ENCODE results near the gene HOXD3.

Gene HOXD3

DNA sequence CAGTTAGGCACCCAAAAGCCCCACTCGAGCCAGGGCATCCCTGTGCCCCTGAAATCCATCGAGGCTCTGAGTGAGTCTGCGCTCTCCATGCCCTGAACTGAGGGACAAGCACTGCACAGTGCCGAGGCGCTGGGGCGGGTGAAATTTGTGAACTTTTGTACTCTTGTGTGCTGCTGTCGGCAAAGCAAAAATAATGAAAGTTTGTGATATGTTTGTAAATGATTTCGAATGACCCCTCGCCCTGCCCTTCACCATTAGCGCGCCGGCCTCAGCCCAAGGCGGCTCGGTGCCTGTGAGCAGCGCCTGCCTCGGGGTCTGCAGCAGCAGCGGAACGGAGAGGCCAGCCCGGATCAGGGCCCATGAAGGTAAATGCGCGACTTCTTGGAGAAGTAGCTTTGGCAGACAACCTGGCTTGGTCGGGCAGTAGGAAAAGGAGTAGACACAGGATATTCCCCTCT is 7.6 kb upstream of the HOXD3 start:
- no peak for DNase-seq (ENCODE audit: low spot score)

DNA sequence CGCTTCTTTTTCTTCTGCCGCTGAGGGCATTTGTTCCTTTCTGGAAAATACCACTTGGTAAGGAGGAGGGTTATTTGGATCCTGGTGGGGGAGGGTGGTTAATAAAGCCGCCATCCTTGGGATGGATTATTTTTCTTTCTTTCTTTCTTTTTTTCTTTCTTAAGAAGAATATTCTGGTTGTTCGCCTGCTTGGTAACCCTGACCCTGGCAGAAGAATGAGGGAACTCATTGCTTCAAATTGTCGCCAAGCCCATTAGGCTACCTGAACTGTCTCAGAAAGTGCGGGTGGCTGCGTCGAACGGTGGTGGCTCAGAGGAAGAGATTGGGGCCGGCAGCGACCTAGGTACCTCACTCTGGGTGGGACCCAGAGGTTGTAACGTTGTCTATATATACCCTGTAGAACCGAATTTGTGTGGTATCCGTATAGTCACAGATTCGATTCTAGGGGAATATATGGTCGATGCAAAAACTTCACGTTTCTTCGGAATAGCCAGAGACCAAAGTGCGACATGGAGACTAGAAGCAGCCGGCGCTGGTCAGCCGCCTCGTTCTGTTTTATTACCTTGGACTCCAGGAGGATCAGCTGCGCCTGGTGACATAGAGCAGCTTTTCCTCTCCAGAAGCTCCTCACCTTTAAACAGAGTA is 7.0 kb upstream of the HOXD3 start:
- no peak for DNase-seq (ENCODE audit: low spot score)

DNA sequence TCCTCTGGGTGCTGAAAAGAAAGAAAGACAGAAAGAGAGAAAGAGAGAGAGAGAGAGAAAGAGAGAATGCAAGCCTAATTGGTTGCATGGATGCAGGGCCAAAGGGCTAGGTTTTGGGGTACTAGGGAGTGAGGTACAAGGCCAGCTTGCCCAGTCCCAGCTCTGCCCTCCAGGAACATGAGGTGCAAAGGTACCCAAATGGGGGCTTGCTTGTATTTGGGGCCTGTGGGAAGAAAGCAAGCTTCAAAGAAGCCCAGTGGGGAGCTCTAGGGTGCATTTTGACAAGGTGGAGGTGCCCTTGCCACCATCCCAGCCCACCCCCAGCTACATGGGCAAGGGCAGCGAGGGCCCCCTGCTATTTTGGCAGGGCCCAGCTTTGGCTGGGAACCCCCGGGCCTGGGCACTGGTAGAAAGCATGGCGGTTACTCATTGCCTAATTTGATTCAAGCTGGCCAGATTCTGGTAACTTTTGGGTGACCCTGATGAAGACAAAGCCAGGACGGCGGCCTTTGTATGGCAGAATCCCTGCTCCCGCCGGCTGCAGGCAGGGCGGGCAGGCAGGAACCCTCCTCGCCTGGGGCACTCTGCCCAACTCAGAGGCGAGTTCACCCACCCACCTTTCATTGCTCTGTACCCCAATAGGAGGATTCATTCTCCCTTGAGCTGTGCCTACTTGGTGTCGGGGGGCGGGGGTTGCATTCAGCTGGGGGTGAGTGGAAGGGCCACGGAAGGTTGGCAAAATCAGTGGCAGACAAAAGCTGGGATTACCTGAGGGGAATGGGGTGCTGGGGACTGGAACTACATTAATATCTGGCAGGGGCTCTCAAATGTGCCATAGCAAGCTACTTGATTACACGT is 6.3 kb upstream of the HOXD3 start:
- DNase-seq (ENCODE audit: low spot score), result no peak

DNA sequence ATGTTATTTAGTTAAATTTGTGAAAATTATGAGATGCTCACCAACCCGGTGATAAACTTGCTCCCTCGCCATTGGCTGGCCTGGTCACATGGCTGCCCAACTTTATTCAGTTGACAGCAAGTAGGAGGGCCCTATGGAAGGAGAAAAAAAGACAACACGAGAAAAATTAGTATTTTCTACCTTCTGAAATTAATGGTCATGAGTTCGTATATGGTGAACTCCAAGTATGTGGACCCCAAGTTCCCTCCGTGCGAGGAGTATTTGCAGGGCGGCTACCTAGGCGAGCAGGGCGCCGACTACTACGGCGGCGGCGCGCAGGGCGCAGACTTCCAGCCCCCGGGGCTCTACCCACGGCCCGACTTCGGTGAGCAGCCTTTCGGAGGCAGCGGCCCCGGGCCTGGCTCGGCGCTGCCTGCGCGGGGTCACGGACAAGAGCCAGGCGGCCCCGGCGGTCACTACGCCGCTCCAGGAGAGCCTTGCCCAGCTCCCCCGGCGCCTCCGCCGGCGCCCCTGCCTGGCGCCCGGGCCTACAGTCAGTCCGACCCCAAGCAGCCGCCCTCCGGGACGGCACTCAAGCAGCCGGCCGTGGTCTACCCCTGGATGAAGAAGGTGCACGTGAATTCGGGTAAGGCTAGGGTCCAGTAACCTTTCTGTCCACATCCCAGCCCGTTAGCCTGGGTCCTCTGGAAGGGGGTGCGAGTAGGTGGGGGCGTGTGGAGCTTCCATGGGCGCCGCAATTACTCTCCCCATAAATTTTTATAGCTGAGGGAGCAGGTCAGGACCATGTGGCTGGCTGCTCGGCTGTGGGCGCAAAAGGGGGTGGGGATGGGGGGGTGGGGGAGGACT is 5.4 kb upstream of the HOXD3 start, which contains the start of gene HOXD4:
Gene HOXD4, plus strand, starts transcription at position 109 of the 846 bp plus-strand sequence. Its CDS starts 84 bp downstream, at position 193.
- no peak for DNase-seq (ENCODE audit: low spot score)

DNA sequence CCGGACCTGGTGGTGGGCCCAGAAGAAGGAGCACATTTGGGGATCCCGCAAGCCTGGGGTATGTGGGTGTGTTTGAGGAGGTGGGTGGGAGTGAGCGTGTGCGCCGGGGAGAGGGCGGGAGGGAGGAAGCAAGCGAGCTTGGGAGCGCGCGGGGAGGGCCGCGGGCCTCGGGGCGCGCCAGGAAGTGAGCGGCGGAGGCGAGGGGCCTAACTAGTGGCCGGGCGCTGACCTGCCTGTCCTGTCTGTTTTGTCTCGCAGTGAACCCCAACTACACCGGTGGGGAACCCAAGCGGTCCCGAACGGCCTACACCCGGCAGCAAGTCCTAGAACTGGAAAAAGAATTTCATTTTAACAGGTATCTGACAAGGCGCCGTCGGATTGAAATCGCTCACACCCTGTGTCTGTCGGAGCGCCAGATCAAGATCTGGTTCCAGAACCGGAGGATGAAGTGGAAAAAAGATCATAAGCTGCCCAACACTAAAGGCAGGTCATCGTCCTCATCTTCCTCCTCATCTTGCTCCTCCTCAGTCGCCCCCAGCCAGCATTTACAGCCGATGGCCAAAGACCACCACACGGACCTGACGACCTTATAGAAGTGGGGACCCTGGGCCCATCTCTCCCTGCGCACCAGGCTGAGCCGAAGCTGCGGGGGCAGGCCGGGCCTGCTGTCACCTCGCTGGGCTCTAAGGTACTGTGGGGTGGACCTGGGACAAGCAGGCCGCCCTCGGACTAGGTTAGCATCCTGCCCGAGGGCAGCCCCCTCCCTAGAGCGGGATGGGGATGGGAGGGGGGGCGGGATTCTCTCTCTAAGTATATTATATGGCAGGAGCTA is 4.5 kb upstream of the HOXD3 start:
- DNase-seq (ENCODE audit: low spot score), result no peak

DNA sequence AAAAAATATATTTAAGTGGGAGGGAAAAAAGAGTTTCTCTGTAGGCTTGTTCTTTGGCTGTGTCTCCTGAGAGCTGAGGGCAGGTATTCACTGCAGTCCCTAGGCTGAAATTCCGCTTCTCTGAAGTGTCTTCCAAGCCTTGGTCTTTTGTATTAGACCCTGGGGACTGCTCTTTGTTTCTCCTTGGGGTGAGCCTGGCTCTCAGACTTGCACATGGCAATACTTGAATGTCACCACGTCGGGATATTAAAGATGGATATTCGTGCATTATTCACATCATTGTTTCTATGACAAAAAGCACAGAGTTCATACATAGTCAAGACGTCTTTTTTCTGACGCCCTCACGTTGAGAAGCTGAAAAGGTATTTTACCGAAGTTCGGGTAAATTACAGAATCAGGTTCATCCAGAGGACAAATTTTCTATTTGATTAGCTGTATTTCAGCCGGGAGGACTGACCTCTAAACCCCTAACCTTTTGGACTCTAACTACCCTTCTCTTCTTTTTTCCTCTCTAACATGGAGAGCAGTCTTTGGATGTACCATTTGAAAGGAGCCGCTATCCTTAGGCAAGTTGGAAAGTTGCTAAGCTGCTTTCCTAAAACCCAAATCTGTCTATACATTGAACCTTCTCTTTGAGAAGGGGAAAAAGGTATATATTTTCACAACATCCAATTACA is 2.4 kb upstream of the HOXD3 start:
- no peak for DNase-seq (ENCODE audit: low spot score)

DNA sequence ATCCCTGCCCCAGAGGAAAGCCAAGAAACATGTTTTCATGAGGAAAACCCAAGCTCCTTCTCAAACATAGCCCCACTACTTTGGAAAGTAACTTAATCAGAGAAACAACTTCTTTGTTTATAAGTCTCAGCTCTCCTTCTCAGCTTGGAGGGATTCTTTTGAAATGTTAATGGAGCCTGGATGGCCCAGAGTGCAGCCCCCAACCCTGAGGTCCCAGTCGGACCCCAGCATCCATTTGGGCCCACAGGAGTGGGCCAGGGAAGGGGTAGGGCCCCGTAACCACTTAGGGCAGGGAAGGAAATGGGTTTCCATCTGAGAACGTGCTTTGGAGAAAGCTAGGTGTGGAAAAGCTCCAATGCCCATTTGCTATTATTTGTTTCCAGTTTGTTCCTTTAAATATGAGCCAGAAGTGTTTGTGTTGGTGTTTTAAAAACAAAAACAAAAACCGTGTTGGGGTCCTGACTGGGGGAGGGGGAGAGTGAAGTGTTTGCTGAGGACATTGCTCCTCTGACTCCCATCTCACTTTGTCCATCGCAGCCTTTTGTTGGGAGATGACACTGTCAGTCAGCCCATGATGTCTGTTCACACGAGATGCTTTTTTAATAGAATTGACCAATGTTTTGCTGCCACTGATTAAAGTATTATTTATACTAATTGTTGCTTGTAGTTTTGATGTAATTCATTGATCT is 1.6 kb upstream of the HOXD3 start:
- no peak for DNase-seq (ENCODE audit: low spot score)

DNA sequence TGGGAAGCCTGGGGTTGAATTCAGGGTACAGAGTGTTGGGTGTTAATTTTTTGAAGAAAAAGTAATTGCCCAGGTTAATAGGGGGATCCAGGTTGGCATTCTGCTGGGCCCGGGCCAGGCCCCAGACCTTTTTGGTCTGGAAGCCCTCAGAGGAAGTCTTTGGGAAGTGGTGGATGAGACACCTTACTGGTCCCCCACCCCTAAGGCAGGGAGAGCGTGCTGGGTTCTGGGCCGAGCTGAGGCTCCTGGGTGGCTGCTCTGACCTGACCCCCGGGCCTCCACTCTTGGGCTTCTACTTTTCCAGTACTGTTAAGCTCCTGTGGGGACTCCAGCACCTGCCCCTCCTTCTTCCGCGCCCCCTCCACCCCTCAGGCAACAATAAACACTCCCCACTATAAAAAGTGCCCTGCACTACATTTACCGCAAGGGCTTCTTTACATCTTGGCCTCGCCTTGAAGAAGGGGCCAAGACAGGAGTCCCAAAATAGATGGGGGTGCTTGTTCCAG is 753 bp upstream of the HOXD3 start:
- no peak for DNase-seq (ENCODE audit: low spot score)

DNA sequence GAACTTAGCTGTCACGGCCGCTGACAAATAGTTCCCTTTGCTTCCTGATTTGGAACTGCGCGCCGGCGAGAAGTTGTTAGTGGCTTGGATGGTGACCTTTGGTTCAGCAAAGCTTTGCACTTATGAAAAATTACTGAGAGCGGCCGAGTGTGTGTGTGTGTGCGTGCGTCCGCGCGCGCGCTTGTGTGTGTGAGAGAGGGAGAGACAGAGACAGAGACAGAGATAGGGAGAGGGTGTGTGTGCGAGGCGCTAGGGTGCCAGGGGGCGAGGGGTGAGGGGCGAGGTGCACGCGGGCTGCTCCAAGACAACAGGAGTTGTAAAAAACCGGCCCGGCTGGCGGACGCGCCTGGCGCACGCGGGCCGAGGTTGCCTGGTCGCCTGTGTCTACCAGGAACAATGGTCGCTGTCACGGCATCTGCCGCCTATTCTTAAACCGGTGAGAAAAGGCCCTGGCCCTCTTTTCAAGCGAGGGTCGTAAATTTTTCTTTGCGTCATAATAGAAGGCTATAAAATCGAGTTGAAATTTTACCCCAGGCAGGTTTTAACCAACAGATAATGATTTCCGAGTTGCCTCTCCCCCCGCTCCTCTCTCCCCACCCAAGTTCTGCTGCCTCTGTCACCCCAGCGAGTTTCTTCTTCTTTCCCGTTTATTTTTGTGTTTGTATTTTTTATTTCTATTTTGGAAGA is 535 bp downstream of the HOXD3 start:
- DNase-seq (ENCODE audit: low spot score), result peak; percentile 64

DNA sequence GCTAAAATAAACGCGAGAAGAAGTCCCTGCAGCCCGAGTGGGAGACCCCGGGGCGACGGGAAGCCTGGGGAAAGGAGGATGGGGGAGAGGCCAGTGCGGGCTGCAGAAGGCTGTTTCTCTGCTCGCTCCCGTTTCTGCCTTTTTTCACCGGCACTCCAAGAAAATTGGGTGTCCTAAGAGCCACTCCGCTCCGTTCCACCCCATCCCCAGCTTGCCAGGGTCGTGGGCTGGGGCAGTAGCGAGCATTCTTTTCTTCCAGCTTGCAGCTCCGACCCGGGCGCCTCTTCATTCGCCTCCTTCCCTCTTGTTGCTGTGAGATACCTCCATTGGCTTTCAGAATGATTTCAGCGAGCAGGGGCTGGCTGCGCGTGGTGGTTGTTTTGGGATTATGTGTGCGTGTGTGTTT is 1.1 kb downstream of the HOXD3 start:
- DNase-seq (ENCODE audit: low spot score), result no peak

DNA sequence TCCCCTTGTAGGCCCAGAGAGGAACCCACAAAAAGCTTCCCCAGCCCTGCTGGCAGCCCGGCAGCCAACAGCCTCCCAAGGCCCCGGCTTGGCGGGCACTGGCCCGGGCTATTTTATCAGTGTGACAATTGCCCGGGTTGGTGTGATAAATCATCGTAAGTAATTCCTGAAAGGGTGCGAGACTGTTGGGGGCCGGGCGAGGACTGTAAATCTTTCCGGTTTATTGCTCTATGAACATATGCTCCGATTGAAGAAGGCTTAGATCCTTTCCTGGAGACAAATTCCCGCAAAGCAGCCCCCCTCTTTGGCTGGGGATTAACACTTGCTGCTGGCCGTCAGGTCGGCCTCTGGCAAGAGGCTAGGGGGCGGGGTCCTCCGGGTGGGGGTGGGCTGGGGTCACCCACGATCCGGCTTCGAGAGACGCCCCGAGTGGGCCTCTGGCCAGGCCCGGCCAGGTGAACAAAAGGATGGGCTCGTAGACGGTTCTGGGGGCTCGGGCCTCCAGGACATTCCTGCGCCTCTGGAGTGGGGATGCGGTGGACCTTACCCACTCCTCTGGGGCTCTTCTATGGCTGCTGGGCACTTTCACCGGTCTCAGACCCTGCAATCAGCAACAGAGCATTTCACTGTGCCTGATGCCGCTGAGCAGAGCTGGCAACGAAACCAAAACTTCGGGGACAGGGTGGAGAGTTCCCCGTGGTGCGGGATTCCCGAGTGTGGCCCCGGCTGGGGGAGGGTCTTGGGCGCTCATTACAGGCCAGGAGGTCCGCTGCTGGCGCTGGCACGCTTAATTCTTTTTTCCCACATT is 2.0 kb downstream of the HOXD3 start:
- no peak for DNase-seq (ENCODE audit: low spot score)

DNA sequence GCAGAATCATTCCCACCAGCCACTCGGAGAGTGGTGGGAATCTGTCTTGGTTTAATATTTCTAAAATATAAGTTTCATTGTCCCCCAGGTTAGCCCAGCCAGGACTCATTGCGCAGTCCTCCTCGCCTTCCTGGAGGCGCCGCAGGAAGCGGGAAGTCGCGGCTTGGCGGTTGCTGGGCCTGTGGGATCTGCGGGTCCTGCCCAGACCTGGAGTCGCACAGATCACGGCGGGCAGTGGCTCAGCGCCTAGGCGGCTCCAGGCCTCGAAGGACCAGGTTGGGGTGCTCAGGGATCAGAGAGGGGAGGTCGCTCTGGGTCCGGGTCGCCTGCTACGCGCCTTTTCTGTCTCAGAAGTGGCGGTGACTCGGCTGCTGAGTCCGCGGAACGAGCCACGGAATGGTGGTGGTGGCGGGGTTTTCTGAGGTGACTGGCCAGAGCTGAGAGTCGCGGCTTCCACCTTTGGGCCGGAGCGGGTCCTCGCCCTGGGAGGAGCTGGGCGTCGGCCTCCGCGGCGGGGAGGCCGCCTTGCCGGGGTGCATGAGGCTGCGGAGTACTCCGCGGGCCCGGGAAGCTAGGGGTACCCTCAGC is 2.6 kb downstream of the HOXD3 start:
- DNase-seq (ENCODE audit: low spot score), result no peak

DNA sequence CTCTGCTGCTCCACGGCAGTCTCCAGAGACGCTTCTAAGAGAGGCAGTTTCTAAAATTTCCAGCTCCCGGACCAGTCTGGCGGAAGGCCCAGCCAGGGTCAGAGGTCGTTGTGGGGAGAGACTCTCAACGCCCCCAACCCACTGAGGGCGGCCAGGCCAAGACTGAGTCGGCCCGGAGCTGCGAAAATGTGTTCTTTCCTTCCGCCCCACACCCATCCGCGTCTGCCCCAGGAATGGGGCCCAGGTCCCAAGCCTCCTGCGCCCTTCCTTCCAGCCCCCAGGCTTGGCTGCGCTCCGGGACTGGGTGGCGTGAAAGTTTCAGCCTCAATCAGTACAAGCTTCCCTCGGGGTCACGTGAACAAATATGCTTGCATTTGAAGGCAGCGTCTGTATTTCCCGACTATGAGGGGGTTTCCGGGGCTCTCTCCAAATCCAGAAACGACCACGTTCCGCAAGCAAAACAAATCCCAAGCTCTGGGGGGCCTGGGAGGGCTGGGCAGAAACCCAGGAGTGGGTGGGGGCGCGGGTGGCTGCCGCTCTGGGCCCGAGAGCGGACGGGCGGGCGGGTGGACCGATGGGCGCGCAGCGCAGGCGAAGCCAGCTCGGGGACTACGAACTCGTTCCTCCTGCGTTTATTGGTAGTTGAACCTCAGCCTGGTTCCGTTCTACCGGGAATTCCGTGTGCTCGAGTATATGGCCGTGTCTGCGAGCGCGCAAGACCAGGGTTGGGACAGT is 3.3 kb downstream of the HOXD3 start:
- no peak for DNase-seq (ENCODE audit: low spot score)

DNA sequence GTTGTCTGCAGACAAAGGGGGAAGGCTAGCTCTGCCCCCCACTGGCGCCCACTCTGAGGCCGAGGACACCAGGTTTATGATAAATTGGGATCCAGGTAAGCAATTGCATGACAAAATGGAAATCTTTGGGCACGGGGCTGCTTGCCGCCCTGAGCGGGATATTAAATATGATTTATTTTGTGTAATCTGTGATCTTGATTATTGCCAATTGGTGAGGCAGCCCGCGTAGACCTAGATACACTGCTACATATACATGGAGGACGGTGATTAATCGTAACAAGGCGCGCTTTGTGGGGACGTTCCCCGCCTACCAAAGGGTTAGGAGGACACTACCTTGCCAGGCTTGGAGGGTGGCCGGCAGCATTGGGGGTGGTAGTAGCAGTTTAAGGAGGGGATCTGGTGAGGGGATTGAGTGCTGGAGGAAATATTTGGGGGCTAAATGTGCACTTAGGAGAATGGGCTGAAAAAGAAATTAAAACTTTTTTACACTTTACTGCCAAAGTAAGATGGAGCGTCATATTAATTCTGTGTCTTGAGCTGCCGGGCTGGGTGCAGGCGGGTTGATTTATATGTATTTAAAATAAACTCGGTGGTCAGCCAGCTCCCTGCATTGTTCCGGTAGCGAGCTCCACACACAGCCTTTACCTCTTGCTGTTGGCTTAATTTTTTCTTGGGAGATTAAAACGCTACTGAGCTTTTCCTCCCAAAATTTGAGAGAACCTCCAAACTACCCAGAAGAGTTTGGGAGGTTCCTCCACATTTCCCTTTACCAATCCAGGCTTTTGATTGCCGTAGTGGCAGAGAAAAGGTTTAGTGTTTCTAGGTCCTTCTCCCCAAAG is 4.1 kb downstream of the HOXD3 start:
- DNase-seq (ENCODE audit: low spot score), result no peak

DNA sequence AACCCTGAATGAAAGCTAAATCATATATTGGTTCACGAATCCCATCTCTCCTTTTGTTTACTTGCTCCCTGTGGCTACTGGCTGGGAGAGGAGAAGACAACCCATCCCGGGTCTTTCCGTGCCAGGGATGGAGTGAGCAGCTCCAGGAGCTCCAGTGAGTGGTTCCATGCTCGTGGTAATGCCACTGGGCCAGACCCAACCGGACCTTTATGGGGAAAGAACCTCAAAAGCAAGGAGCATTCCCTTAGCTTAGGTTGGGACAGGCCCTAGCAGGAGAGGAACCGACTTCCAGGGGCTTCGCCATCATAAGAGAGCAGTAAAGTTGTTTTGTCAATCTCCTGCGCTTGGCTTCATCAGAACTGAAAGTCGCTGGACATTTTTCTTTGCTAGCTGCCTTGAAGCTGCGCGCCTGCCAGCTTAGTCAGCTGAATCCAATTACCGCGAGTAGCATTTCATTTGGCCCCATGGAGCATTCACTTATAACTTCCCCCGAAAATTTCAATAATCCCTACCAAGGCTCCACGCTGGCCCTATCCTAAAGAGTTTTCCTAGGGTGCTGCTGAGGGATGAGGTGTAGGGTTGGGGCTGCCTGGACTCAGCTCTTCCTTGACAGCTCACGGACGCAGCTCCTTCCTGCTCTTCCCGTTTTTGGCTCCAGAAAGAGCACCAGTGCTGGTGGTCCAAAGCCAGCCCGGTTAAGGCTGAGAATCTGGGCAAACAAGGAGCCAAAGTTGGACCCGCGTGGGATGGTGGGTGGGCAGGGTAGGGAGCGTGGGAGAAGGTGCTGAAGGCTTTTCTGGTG is 4.9 kb downstream of the HOXD3 start:
- no peak for DNase-seq (ENCODE audit: low spot score)
